DMS53 treated with DMSO at 0.1 percent for 48 hours (cell line): Measurements from ENCODE around the gene GABPA.
"Not testable (repeated sequence)": the region's sequence is repeated elsewhere in the genome, so short reads cannot be mapped to it uniquely, and the experiment has no call there.

Source experiments
- DNase-seq: peaks from one replicate; lab custom pipeline; 2025; ENCODE audit not compliant: unreplicated experiment; lab: John Stamatoyannopoulos, UW

Gene GABPA

GRCh38 chr21:25734904-25735645 is at the start of gene GABPA, which contains the start of gene ATP5PF:
Gene GABPA (plus strand): TSS chr21:25734972. CDS start chr21:25741599, 6,627 bp downstream.
Gene ATP5PF (minus strand): TSS chr21:25734904. CDS start chr21:25729794, 5,110 bp downstream.
- peak; percentile 87 for DNase-seq

- DNase-seq = no peak
Measured at GRCh38 chr21:25687787-25688186, 47.0 kb upstream of the GABPA start.

GRCh38 chr21:25688275-25689155 is 46.3 kb upstream of the GABPA start:
- DNase-seq = no peak

GRCh38 chr21:25689226-25689625 is 45.5 kb upstream of the GABPA start:
- DNase-seq = no peak

DNA sequence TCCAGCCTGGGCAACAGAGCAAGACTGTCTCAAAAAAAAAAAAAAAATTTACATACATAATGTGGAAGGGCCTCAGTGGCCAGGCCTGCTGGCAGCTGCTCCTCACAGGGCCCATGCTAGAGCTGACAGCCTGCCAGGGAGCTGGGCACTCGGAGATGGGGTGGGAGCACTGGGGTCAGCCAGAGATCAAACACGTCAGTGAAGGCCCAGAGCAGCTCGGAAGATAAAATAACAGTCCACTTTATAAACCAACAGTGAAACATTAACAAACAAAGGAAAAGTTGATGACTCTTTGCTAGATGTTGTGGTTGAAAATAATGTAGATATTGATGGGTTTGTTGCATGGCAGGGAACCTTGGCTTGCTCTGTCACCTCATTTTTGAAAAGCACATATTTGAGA is 42.8 kb upstream of the GABPA start:
- no peak for DNase-seq

DNA sequence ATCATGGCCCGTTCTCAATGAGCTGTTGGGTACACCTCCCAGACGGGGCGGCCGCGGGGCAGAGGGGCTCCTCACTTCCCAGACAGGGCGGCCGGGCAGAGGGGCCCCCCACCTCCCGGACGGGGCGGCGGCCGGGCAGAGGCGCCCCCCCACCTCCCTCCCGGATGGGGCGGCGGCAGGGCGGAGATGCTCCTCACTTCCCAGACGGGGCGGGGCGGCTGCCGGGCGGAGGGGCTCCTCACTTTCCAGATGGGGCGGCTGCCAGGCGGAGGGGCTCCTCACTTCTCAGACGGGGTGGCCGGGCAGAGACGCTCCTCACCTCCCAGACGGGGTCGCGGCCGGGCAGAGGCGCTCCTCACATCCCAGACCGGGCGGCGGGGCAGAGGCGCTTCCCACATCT is 39.3 kb upstream of the GABPA start:
- not testable (repeated sequence) for DNase-seq

- DNase-seq = no peak
Measured at GRCh38 chr21:25700741-25701140, 34.0 kb upstream of the GABPA start.

- DNase-seq = no peak
Measured at GRCh38 chr21:25701529-25701928, 33.2 kb upstream of the GABPA start.

DNA sequence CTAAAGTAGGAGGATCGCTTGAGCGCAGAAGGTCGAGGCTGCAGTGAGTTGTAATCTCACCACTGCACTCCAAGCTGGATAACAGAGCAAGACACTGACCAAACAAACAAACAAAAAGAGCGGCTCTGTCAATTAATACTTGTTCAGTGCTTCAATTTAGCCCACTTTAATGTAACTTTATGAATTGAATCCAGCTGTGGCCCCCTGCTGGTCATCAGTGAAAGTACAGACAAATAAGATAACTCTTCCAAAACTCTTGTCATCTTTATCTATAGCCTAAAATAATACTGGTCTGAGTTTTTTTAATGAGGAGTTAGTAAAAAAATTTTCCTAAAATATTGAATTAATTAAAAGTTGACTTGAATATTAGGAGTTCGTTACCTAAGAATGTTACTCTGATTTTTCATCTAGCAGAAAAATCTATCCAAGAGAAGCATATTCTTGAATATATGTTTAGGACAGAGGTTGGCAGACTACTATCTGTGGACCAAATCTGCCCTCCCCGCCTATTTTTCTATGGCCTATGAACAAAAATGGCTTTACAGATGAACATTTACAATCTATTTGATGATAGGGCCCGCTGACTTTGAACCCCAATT is 26.2 kb upstream of the GABPA start:
- peak; percentile 7 for DNase-seq

GRCh38 chr21:25709684-25710265 is 25.0 kb upstream of the GABPA start:
- no peak for DNase-seq

GRCh38 chr21:25710550-25710949 is 24.2 kb upstream of the GABPA start:
- no peak for DNase-seq

- DNase-seq = not testable (repeated sequence)
Measured at GRCh38 chr21:25714066-25714465, 20.7 kb upstream of the GABPA start.

GRCh38 chr21:25717491-25718147 is 17.2 kb upstream of the GABPA start:
- DNase-seq = no peak

- DNase-seq = no peak
Measured at GRCh38 chr21:25721987-25722386, 12.8 kb upstream of the GABPA start.

GRCh38 chr21:25722631-25723030 is 12.1 kb upstream of the GABPA start:
- DNase-seq = no peak

- DNase-seq = no peak
Measured at GRCh38 chr21:25732091-25732760, 2.5 kb upstream of the GABPA start.

DNA sequence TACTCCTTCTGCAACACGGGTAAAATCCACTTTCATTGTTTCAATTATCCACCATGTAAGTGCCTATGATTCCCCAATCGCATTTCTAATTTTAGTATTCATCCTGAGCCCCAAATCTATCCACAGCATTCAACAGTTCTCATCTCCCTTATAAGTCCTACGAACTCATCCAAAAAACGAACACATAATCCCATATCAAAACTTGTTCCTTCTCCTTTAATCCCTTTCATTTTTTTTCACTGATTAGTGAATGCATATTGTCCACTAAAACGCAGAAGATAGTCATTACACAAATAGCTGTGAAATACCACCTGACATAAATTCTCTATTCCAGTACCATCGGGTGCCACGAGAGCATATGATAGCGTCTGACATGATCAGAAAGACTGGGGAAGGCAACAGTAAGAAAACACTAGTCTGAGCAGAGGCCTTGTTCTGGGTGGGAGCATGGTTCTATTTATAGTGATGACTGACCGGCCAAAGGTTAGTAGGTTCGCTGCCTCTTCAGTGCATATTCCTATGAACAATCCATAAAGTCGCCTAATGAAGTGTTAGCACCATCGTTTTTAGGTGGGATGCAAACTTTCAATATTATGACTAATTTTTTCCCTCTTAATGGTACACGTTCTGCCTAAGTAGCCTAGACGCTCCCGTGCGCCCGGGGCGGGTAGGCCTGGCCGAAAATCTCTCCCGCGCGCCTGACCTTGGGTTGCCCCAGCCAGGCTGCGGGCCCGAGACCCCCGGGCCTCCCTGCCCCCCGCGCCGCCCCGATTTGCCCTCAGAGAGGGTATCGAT is 716 bp upstream of the GABPA start:
- DNase-seq = no peak

DNA sequence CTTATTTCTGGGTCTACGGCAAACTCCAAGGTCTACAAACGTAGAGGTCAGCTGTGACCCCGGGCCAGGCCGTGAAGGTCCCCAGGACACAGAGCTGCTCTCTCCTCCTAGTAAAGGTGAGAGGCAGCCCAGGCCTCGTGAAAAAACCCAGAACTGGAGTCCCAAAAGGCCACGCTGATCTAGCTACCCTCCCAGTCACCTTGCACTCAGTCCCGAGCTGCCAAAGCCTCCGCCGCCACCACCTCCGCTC is 193 bp upstream of the GABPA start:
- no peak for DNase-seq
